CD4-positive, alpha-beta T cell treated with Interleukin-2 at 100 ng/mL for 4 hours (primary cell): ENCODE measurements around the gene TMSB4X.
"Not testable (repeated sequence)": the region's sequence is repeated elsewhere in the genome, so short reads cannot be mapped to it uniquely, and the experiment has no call there.

Experiments used
- DNase-seq: peaks from one replicate; pipeline ENCODE4 v3.0.0-alpha.2; 2020; ENCODE audit warnings: low spot score

Gene TMSB4X

DNA sequence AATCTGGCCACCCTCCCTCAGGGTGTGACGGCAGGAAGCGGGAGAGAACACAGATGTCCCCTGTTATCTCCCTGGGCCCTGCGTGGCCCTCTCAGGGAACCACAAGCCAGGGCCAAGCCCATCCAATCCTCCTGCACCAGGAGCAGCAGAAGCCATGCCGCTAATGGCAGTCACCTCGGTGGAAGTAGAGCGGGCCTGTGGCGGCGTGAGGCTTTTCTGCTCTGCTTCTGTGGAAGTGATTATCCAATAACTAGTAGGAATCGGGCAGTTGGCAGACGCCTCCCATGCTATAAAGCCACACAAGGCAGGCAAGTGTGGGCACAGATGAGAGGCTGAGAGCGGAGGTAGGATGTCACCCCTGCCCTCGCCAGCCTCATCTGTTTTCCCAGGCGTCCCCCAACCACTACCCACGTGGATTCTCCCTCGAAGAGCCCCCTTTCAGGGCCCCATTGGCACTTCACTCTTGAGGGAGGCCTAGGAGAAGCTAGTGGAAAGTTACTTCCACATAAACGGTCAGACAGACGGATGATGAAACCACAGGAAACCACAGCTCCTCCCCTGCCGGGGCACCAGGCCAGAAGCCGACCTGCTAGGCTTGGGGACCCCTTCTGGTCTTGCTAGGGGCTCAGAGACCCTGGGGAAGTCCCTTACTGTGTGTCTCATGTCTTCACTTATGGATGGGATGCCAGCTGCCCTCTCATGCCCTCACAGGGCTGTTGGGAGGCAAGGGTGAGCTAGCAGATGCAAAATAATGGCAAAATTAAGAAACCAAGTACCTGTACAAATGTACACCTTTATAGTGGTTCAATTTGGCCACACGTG, 18.8 kb upstream of the TMSB4X start:
- peak; percentile 66 for DNase-seq

DNA sequence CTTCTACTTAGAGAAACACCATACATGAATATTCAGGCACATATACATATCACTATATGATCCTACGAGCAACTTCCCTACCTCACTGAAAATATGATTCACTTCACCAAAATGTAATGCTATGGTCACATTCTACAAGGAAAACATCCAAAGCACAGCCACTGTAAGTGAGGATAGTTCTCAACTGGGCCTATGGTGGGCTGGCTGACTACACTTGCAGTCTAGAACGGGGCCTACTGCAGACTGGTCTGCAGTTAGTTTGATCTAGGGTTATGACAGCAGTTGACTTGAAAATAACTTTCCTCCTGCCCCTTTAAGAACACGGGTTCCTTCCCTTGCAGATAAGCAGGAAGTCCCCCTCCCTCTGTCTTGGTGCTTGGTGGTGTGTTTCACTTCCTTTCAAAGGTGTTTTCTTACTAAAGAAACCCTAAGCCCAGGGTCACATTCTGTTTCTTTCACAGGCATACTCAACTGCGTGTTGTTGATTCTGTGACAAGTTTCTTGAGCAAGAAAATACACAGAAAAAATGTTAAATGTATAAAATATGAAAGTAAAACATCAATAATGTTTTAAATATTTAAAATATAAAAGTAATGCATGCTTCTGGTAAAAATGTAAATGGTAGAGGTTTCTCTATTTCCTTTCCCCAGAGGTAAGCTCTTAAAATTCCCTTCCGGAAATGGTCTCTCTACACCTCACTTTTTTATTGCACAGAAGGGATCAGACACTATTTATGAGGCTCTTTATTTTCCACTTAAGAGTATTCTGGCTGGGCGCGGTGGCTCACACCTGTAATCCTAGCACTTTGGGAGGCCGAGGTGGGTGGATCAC, 18.0 kb upstream of the TMSB4X start:
- peak; percentile 82 for DNase-seq

DNA sequence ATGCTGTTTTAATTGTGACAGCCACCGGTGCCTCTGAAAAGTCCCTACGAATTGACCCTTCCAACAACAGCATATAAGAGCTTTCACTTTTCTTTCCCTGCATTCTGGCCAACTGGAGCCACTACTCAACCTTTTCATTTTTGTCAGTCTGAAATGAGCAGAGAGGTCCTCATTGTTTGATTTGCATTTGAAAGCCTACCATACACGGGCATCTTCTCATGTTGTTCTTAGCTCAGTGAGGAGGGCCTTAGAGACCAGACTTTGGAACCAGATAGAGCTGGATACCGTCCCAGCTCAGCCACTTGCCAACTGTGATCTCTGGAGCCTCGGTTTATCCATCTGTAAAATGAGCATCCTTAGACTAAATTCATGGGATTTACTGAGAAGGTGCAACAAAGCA, 16.9 kb upstream of the TMSB4X start:
- no peak for DNase-seq

DNA sequence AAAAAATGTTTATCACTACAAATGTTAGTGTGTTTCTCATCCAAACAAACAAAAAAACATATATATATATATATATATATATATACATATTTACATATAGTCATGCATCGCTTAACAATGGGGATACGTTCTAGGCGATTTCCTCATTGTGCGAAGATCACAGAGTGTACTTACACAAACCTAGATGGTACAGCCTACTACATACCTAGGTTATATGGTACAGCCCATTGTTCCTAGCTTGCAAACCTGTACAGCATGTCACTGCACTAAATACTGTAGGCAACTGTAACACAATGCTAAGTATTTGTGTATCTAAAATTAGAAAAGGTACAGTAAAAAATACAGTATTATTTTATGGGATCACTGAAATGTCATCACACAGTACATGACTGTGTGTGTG, 16.4 kb upstream of the TMSB4X start:
- DNase-seq, result no peak

DNA sequence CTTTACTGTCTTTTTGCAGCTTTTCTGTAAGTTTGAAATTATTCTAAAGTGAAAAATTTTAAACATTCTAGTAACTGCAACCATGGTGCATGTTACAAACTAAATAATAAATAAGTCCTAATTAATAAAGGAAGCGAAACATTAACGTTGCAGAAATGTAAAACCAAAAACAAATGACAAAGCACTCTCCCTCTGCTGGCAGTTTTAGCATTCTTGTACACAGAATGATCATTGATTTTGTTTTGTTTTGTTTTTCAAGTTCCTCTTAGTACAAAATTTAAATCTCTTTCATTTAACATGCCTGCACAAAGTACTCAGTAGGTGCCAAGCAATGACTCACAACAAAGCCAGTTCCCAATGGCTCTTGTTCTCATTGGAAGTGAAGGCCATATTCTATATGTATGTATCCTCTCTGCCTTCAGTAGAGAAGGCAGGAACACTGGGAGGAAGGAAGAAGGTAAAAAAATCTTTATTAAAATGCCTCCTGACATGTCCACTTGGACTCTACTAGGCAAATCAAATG, 13.7 kb upstream of the TMSB4X start:
- DNase-seq, result no peak

DNA sequence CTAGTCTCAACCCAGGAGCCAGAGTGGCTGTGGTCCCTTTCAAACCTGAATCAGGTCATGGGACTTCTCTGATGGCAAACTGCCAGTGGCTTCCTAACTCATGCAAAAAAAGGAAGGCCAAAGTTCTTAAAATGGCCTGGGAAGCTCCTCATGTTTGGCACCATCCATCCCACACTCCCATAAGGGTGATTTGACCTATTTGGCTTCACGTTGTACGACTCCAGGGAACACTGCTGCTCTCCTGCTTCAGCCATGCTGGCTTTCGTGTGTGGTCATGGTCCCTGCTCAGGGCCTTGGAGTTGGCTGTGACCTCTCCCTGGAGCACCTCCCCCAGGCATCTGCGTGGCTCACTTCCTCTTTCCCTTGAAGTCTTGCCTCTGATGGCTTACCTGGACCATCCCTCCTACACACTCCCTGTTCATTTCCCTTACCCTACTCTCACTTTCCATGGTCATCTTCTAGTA, 12.8 kb upstream of the TMSB4X start:
- no peak for DNase-seq

DNA sequence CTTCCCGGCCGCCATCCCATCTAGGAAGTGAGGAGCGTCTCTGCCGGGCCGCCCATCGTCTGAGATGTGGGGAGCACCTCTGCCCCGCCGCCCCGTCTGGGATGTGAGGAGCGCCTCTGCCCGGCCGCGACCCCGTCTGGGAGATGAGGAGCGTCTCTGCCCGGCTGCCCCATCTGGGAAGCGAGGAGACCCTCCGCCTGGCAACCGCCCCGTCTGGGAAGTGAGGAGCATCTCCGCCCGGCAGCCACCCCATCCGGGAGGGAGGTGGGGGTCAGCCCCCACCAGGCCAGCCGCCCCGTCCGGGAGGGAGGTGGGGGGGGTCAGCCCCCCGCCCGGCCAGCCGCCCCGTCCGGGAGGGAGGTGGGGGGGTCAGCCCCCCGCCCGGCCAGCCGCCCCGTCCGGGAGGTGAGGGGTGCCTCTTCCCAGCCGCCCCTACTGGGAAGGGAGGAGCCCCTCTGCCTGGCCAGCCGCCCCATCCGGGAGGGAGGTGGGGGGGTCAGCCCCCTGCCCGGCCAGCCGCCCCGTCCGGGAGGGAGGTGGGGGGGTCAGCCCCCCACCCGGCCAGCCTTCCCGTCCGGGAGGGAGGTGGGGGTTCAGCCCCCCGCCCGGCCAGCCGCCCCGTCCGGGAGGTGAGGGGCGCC, 11.6 kb upstream of the TMSB4X start:
- DNase-seq, result not testable (repeated sequence)

DNA sequence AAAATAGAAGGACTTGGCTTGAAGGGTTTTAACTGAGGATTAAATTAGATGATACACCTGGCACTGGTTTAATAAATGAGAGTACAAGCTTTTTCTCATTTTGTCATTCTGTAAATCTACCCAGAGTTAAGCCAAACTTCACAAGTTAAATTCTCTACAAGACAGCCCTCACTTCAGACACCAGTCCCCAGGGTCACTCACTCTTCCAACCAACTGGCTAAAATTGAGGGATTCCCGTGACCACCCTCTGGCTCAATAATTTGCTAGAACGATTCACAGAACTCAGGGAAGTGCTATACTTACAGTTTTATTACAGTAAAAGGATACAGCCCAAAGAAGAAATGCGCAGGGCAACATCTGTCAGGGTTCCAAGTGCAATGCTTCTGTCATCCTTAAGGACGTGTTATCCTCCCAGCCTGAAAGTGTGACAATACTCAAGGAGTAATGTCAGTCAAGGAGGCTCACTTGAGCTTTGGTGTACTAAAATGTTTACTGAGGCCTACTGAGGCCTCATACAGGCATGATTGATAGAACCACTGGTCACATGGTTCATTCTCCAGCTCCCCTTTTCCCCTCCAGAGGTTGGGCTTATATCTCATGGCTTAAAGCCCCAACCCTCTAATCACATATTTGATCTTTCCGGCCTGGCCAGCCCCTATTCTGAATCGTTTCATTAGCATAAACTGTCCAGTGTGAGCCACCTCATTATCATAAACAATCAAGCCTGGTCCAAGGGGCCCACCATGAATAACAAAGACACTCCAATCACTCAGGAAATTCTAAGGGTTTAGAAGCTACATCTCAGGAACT, 9.6 kb upstream of the TMSB4X start:
- no peak for DNase-seq

DNA sequence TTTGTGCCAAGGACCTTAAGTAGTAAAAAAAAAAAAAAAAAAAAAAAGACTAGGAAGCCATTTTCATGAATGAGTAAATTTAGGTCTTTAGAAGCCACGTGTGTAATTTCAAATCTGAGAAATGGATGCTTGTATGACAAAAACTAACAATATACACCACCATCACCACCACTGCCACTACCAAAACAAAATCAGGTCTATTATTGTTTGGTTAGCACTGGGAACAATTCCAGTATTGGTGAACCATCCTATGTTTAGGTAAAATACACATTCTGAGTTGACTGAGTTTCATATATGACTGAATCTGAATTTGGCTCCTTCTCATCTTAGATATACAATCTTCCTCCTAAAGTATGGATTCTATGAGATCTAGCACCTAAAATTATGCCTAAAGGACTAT, 8.8 kb upstream of the TMSB4X start:
- no peak for DNase-seq

DNA sequence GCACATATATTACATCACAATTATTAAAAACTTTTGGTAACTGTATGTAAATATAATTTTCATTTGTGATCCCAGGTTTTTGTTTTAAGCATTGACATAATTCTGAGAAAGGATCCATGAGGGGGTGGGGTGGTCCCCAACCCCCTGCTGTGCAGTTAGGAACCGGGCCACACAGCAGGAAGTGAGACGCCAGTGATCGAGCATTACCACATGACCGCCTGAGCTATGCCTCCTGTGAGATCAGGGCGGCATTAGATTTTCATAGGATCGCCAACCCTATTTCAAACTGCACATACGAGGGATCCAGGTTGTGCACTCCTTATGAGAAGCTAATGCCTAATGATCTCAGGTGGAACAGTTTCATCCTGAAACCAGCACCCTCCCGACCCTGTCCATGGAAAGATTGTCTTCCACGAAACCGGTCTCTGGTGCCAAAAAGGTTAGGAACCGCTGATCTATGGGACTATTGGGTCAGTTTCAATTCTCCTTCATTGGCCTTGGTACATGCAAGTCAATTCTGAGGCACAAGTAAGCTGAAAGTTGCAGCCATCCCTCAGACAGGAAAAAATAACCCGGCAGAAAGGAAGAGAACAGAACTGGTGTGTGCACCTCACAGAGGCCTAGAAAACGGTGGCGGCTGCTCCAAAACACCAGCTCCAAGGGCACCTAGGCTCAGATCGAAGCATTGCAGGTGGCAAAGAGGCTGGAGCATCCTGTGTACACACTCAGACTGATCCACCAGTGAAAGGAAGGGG, 7.0 kb upstream of the TMSB4X start:
- no peak for DNase-seq

DNA sequence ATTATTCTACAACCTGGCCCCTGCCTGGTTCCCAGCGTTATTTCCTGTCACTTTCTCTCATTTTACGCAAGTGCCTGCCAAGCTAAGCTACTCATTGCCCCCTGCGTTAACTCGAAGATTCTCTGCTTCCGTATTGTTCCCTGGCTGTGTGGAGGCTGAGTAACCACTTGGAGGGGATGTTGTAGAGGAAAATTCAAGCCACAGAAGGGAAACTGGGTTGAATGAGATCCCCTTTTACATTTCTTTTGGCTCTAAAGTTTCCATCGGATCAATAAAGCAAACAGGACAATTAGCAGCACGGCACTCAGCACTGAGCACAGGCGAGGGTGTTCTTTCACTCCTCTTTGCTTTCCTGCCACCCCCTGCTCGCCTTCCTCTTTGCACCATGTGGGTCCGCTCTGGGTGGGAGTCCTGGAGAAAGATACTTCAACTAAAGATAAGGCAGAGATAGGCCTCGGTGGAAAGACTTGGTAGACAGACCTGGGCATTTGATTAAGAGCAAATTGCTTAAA, 4.2 kb upstream of the TMSB4X start:
- peak; percentile 72 for DNase-seq

DNA sequence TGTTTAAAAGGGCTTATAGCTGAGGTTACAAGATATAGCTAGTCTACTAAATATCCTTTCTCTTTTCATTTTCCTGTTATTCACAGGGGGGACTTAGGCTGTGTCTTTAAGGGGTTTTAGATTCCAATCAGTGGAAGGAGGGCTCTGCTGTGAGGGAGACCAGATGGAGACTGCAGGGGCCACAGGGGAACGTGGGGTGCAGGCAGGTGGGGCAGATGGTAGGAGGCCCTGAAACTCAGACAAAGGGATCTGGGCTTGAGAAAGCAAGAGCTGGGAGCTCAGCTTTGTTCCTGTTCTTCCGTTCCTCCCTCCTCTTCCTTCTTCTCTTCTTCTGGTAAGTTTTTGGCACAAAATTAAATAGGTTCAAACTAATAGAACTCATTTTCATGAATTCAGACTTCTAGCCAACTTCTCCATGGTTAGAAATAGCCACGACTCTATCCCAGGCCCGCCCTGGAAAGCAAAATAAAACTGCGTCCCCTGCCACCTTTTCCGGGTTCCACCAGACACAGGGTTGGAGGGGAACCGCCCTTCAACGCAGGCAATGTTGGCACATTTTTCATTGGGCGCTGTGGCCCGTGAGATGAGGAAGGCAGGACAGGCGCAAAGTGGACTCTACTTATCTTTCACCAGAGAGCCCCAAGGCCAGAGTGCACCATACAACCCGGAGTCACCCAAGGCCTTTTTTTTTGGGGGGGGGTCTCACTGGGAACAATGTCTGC, 3.5 kb upstream of the TMSB4X start:
- DNase-seq, result no peak

DNA sequence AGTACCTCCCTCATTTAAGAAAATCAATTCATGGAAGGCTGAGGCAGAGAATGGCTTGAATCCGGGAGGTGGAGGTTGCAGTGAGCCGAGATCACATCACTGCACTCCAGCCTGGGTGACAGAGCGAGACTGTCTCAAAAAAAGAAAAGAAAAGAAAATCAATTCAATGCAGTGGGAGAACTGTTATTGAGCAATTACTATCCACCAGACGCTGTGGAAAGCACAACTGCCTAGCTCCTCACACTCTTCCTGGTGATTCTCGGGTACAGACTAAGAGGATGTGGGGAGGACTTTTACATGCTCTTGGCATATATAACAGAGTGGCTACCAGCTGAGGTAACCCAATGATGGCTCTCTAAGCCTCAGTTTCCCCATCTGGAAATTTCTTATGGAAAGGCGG, 2.7 kb upstream of the TMSB4X start:
- no peak for DNase-seq

DNA sequence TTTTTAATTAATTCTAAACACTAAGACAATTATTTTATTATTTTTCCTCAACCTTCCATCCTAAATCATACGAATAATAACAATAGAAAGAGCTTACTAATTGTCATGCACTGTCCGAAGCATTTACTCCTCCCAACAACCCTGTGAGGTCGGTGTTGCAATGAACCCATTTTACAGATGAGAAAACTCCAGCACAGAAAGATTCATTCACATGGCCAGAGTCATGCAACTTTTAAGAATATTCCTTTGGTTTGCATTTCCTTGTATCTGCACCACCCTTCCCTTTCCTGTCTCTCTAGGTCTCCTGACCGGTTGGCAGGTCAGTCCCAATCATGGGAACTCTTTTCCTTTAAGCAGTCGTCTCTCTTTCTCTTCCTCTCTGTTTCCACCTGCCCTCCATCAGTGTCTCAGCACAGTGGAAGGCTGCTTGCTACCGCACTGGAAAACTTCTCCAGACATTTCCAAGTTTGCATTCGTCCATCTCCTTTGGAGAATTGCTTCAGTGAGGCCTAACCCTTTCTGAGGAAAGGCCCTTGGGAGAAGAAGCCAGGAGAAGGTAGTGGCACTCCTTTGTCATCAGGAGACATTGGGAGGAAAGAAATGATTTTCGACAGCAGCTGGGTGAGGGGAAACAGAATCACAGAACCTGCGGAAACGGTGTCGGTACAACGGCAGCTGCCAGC, 1.9 kb upstream of the TMSB4X start:
- no peak for DNase-seq

DNA sequence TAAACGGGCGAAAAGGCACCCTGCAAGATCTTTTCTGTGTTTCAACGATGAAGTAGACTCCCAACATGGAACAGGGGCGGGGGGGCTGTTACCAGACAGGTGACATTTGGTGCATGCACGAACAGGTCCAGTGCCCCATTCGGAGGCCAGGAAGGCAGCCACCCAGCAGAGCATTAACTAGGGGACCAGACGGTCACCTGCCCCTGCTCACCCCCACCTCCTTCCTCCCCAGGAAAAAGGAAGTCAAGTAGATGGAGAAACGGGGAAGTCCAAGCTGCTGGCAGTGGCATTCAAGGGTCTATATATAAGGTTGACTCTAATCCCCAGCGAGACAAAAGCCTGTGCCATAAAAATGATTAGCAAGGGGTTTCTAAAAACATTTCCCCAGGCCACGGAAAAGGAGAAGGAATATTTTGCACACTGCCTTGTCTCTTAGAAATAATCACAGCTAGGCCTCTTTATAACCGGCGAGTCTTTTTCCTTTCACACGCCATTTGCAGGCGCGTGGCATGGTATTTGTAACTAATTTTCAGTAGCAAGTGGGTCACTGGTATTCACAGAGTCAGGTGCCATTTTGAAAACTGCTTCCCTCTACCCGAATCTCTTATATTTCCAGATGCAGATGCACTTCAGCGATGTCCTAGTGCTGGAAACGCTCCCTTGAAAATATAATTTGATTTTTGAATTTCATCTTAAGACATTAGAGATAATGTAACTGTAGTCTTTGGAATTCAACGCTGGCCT, 1.2 kb upstream of the TMSB4X start:
- peak; percentile 59 for DNase-seq

DNA sequence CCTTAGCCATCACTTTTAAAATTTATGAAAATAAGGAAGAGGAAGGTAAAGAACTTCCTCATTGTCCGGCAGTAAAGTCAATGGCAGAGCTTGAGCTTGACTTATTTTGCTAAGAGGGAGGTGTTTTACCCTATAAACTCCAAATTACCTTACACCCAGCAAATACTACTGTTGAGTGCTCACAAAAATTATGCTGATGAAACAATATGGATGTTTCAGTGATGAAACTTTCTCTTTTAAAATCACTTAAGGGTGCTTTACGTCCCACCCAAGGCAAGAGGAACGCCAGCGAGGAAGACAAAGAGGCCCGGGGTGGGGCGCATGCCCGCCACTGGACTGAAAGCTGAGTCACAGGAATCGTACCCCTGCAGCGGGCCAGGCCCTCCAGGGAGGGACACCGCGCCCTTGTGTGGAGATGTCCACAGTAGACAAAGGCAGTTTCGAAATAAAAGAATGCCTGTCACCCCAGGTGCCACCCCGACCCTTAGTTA, 560 bp upstream of the TMSB4X start:
- DNase-seq, result peak; percentile 63

DNA sequence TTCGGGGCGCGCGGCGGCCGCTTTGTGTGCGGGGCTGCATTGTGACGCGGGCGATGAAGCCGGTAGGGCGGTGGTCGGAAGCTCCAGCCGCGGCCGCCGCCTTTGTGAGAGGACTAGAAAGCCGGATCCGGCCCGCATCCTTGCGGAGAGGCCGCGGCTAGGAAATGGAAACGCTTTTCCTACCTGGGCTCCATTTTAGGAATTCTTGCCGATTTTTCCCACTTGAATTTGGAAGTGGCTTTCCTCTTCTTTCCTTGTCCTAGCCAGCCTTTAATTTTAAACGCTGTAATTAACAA, 708 bp downstream of the TMSB4X start:
- DNase-seq, result no peak

DNA sequence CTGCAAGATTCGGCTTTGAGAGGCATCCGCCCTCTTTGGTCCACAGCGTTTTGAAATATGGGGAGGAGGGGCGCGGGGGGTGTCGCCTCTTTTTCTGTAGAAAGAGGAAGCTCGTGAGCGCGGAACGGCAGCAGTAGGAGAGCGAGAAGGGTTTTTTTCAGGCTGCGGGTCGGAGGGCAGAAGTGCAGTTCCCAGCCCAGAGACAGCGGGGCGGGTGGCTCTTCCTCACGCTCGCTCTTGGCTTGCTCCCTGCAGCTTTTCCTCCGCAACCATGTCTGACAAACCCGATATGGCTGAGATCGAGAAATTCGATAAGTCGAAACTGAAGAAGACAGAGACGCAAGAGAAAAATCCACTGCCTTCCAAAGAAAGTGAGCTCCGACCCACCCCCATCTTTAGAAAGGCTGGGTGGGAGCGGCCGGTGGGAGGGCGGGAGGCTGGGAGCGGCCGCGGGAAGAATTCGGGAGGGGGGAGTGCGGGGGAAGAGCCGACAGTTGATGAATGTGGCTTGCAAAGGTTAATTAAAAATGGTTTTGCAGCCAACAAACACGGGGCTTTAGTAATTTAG, 1.2 kb downstream of the TMSB4X start:
- no peak for DNase-seq
